ENCODE results near the gene IGF1. TPM values are rescaled to one million over a fixed set of nuclear protein-coding genes. Genes with fewer than 3 reads are reported as not detected.

Gene IGF1
- total and polyA plus RNA-seq, 9 of the 15 experiments (the other 6 are each of a cell fraction or from before 2014, with no cell fraction given), result 3.7 to 13.9 (median 4.5) TPM

- ATAC-seq (no peak), DNase-seq (ENCODE audit: extremely low read depth in 1 of 4, low spot score in 3 of 4) (no peak), FAIRE-seq (no peak)
- Histone ChIP-seq H3K4me3 (no peak overlapping the region), H3K4me2 (ENCODE audit: insufficient read depth, low read length) (no peak overlapping the region), H3K79me2 (ENCODE audit: control insufficient read depth, insufficient read depth, low read length) (no peaks in the 10 kb centered on the region), H3K9me1 (ENCODE audit: control insufficient read depth, insufficient read depth, low read length) (no peaks in the 10 kb centered on the region), H3K36me3 (ENCODE audit: control insufficient read depth, insufficient read depth, low read length) (peaks cover 5% of the 10 kb centered on the region; the same call in 1 of the 3 replicates), H3K9ac (ENCODE audit: insufficient read depth in 1 of 2, low read depth in 2 of 2, low read length in 2 of 2) (no peak overlapping the region), H4K20me1 (replicated peaks; ENCODE audit: control insufficient read depth, insufficient read depth, low read length) (no peaks in the 10 kb centered on the region), H2AFZ (ENCODE audit: low read depth, low read length) (no peak overlapping the region), H3K9me3 (replicated peaks; ENCODE audit: control insufficient read depth, insufficient read depth, low read depth, low read length) (no peaks in the 10 kb centered on the region), H3K4me1 (replicated peaks in 1 of 2; ENCODE audit: control insufficient read depth in 2 of 2, insufficient read depth in 2 of 2, low read length in 2 of 2) (peaks cover 0 to 5% of the 10 kb centered on the region in 2 experiments; a peak in 2 of 5 replicates), H3K27me3 (ENCODE audit: control insufficient read depth in 2 of 2, insufficient read depth in 2 of 2, low read length in 2 of 2) (no peaks in the 10 kb centered on the region), H3K27ac (ENCODE audit: extremely low read depth, low read depth, low read length) (no peak overlapping the region)
- ChIA-PET POLR2A (interaction anchor here (1.4 kb wide), 1 partner anchor 10 kb away, joined by 3 read pairs; no protein-coding TSS in a partner anchor), CTCF (ENCODE audit: low intra/inter-chr PET ratio) (no interaction called here)
- intact Hi-C loops (cut with micrococcal nuclease) (no loop called here), in situ Hi-C loops (cut with MboI) (no loop called here)
- TF ChIP-seq SNRNP70 (optimal IDR thresholded peaks at IDR 0.05; ENCODE audit: low read depth, low read length) (no peak), ATF7 (IDR thresholded peaks at IDR 0.05) (no peak), ZNF592 (IDR thresholded peaks at IDR 0.05) (no peak), ZNF124 (CRISPR knock-in tag; IDR thresholded peaks at IDR 0.05) (no peak), PTBP1 (IDR thresholded peaks at IDR 0.05; ENCODE audit: low read depth, low read length) (no peak), HDAC1 (IDR thresholded peaks at IDR 0.05) (no peak), ZNF778 (CRISPR knock-in tag; IDR thresholded peaks at IDR 0.05) (no peak)
- TF ChIP-seq, protein P1, sequence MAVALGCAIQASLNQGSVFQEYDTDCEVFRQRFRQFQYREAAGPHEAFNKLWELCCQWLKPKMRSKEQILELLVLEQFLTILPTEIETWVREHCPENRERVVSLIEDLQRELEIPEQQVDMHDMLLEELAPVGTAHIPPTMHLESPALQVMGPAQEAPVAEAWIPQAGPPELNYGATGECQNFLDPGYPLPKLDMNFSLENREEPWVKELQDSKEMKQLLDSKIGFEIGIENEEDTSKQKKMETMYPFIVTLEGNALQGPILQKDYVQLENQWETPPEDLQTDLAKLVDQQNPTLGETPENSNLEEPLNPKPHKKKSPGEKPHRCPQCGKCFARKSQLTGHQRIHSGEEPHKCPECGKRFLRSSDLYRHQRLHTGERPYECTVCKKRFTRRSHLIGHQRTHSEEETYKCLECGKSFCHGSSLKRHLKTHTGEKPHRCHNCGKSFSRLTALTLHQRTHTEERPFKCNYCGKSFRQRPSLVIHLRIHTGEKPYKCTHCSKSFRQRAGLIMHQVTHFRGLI (CRISPR knock-in tag; IDR thresholded peaks at IDR 0.05), result no peak
- TF ChIP-seq, protein P2, sequence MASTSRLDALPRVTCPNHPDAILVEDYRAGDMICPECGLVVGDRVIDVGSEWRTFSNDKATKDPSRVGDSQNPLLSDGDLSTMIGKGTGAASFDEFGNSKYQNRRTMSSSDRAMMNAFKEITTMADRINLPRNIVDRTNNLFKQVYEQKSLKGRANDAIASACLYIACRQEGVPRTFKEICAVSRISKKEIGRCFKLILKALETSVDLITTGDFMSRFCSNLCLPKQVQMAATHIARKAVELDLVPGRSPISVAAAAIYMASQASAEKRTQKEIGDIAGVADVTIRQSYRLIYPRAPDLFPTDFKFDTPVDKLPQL (IDR thresholded peaks at IDR 0.05; ENCODE audit: extremely low read depth, insufficient read length), result no peak
- TF ChIP-seq, protein P3, sequence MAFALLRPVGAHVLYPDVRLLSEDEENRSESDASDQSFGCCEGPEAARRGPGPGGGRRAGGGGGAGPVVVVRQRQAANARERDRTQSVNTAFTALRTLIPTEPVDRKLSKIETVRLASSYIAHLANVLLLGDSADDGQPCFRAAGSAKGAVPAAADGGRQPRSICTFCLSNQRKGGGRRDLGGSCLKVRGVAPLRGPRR (CRISPR knock-in tag; IDR thresholded peaks at IDR 0.05), result no peak
- no TSS peak for BruUV-seq (replicated peaks)
- WGBS (ENCODE audit: insufficient coverage, low coverage, missing lambda C conversion rate), result 53% methylated on average over 8 of the region's 8 CpGs
These were observed 17.4 kb downstream of the IGF1 start for GRCh38 chr12:102462795-102463465.

Measured in K562 (cell line).